Body of pancreas (tissue), 4 donors: Measurements from ENCODE around the gene XBP1.

Experiments used
- POLR2A ChIP-seq, 3 donors: fragments of 450-650 bp; IDR thresholded peaks; one replicate each; pipeline ENCODE4 v1.6.1; 2016; ENCODE audit warnings: antibody characterized with exemption in 3 of 3, mild to moderate bottlenecking in 2 of 3
- TF ChIP-seq, protein P1 (sequence below), 7 experiments: fragments of 450-650 bp in 4 of 7; fragments of 200-600 bp in 3 of 7; sonication (generic) in 3 of 7; IDR thresholded peaks; one replicate each; pipeline ENCODE4 v1.5.1; 2016 to 2019; ENCODE audit warnings: antibody characterized with exemption in 7 of 7

GRCh38 chr22:28766628-28767027 is 33.7 kb downstream of the XBP1 start:
- TF ChIP-seq, protein P1, sequence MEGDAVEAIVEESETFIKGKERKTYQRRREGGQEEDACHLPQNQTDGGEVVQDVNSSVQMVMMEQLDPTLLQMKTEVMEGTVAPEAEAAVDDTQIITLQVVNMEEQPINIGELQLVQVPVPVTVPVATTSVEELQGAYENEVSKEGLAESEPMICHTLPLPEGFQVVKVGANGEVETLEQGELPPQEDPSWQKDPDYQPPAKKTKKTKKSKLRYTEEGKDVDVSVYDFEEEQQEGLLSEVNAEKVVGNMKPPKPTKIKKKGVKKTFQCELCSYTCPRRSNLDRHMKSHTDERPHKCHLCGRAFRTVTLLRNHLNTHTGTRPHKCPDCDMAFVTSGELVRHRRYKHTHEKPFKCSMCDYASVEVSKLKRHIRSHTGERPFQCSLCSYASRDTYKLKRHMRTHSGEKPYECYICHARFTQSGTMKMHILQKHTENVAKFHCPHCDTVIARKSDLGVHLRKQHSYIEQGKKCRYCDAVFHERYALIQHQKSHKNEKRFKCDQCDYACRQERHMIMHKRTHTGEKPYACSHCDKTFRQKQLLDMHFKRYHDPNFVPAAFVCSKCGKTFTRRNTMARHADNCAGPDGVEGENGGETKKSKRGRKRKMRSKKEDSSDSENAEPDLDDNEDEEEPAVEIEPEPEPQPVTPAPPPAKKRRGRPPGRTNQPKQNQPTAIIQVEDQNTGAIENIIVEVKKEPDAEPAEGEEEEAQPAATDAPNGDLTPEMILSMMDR (IDR thresholded peaks at IDR 0.05): no peak
- no peak for TF ChIP-seq POLR2A (IDR thresholded peaks at IDR 0.05)
